ENCODE data around the gene PCDHGA6.
"Not testable (repeated sequence)": the region's sequence is repeated elsewhere in the genome, so short reads cannot be mapped to it uniquely, and the experiment has no call there.

PCDHGA6 gene

DNA sequence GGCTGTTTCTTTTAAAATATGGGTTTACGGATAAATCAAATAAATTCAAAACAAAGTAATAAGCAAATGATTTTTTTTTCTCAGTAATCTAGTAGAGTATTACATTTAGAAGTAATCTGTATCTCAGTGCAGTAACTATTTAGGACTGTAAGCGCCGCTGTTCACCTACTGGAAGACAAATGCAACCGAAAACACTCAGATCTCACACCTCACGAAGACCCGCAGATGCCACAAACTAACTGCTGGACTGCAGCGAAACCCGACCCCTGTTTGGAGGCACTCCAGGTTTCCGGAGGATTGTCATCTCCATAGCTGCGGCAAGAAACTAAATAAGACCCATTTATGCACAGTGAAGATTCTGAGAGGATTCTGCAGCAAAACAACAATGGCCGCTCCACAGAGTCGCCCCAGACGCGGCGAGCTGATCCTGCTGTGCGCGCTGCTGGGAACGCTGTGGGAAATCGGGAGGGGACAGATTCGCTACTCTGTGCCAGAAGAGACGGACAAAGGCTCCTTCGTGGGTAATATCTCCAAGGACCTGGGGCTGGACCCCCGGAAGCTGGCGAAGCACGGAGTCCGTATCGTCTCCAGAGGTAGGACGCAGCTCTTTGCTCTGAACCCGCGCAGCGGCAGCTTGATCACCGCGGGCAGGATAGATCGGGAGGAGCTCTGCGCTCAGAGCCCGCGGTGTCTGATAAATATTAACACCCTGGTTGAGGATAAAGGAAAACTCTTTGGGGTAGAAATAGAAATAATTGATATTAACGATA is 18.9 kb downstream of the PCDHGA6 start, which contains the start of gene PCDHGA8:
TSS of gene PCDHGA8 (plus strand) at position 205 of the 770 bp plus-strand sequence. CDS start at position 386, 181 bp downstream.
- no peak for DNase-seq (ENCODE audit: low read depth)

DNA sequence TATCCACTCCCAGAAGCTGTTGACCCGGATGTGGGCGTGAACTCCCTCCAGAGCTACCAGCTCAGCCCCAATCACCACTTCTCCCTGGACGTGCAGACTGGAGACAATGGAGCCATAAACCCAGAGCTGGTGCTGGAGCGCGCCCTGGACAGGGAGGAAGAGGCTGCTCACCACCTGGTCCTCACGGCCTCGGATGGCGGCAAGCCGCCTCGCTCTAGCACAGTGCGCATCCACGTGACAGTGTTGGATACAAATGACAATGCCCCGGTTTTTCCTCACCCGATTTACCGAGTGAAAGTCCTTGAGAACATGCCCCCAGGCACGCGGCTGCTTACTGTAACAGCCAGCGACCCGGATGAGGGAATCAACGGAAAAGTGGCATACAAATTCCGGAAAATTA is 19.6 kb downstream of the PCDHGA6 start:
- DNase-seq (ENCODE audit: low read depth): no peak

DNA sequence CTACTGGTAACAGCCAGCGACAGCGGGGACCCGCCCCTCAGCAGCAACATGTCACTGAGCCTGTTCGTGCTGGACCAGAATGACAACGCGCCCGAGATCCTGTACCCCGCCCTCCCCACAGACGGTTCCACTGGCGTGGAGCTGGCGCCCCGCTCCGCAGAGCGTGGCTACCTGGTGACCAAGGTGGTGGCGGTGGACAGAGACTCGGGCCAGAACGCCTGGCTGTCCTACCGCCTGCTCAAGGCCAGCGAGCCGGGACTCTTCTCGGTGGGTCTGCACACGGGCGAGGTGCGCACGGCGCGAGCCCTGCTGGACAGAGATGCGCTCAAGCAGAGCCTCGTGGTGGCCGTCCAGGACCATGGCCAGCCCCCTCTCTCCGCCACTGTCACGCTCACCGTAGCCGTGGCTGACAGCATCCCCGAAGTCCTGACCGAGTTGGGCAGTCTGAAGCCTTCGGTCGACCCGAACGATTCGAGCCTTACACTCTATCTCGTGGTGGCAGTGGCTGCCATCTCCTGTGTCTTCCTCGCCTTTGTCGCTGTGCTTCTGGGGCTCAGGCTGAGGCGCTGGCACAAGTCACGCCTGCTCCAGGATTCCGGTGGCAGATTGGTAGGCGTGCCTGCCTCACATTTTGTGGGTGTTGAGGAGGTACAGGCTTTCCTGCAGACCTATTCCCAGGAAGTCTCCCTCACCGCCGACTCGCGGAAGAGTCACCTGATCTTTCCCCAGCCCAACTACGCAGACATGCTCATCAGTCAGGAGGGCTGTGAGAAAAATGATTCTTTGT is 20.9 kb downstream of the PCDHGA6 start:
- not testable (repeated sequence) for DNase-seq (ENCODE audit: low read depth)

DNA sequence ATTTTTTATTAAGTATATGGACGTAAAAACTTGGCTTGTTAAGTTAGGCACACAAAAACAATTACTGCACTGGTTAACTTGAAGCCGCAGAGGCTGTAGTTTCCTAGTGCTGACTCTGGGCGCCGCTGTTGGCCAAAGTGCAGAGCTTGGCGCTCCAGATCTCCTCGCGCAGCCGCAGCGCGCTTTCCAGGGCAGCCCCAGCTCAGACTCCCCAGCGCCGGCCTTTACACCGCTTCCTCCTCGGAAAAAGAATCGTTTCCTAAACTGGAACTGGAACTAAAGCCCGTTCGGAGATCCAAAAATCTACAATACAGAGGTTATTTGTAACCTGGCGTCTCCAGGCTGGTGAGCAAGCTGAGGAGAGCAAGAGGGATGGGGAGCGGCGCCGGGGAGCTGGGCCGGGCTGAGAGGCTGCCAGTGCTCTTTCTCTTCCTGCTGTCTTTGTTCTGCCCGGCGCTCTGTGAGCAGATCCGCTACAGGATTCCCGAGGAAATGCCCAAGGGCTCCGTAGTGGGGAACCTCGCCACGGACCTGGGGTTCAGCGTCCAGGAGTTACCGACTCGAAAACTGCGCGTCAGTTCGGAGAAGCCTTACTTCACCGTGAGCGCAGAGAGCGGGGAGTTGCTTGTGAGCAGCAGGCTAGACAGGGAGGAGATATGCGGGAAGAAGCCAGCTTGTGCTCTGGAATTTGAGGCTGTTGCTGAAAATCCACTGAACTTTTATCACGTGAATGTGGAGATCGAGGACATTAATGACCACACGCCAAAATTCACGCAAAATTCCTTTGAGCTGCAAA is 24.3 kb downstream of the PCDHGA6 start, which contains the start of gene PCDHGB5:
TSS of gene PCDHGB5 (plus strand) at position 192 of the 796 bp plus-strand sequence. CDS start at position 373, 181 bp downstream.
- DNase-seq (ENCODE audit: low read depth): not testable (repeated sequence)

DNA sequence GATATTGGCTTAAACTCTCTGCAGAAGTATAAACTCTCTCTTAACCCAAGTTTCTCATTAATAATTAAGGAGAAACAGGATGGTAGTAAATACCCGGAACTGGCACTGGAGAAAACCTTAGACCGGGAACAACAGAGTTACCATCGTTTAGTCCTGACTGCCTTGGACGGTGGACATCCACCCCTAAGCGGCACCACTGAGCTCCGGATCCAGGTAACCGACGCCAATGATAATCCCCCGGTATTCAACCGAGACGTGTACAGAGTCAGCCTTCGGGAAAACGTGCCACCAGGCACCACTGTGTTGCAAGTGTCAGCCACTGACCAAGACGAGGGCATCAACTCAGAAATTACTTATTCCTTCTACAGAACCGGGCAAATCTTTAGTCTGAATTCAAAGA is 24.9 kb downstream of the PCDHGA6 start:
- DNase-seq (ENCODE audit: low read depth): no peak

DNA sequence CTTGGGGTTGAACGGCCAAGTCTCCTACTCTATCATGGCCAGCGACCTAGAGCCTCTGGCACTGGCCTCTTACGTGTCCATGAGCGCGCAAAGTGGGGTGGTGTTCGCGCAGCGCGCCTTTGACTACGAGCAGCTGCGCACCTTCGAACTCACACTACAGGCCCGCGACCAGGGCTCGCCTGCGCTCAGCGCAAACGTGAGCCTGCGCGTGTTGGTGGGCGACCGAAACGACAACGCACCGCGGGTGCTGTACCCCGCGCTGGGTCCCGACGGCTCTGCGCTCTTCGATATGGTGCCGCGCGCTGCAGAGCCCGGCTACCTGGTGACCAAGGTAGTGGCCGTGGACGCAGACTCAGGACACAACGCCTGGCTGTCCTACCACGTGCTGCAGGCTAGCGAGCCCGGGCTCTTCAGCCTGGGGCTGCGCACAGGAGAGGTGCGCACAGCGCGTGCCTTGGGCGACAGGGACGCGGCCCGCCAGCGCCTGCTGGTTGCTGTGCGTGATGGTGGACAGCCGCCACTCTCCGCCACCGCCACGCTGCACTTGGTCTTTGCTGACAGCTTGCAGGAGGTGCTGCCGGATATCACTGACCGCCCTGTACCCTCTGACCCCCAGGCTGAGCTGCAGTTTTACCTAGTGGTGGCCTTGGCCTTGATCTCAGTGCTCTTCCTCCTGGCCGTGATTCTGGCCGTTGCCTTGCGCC is 26.0 kb downstream of the PCDHGA6 start:
- DNase-seq (ENCODE audit: low read depth): no peak

DNA sequence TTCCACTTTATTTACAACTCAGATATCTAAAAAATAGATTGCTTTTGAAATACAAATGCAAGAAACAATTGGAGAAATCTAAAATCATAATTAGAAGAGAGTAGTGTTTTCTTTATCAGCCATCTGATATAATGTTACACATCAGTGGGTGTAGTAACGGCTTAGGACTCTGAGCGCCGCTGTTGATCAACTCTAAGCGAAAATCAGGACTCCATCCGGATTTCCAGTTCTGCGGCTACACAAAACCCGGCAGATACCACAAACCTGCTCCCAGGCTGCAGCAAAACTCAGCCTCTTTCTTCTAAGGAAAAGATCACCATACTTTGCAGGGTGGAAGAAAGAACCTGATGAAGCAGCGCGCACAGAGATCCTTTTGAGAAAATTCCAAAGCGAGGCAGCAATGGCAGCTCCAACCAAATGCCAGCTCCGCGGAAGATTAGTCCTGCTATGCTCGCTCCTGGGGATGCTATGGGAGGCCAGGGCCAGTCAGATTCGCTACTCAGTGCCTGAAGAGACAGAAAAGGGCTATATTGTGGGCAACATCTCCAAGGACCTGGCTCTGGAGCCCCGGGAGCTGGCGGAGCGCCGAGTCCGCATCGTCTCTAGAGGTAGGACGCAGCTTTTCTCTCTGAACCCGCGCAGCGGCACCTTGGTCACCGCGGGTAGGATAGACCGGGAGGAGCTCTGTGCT is 29.0 kb downstream of the PCDHGA6 start, which contains the start of gene PCDHGA9:
TSS of gene PCDHGA9 (plus strand) at position 226 of the 691 bp plus-strand sequence. CDS start at position 401, 175 bp downstream.
- DNase-seq (ENCODE audit: low read depth): no peak

DNA sequence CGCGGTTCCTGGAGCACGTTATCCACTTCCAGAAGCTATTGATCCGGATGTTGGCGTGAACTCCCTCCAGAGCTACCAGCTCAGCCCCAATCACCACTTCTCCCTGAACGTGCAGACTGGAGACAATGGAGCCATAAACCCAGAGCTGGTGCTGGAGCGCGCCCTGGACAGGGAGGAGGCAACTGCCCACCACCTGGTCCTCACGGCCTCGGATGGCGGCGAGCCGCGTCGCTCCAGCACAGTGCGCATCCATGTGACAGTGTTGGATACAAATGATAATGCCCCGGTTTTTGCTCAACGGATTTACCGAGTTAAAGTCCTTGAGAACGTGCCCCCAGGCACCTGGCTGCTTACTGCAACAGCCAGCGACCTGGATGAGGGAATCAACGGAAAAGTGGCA is 29.7 kb downstream of the PCDHGA6 start:
- DNase-seq (ENCODE audit: low read depth): no peak

DNA sequence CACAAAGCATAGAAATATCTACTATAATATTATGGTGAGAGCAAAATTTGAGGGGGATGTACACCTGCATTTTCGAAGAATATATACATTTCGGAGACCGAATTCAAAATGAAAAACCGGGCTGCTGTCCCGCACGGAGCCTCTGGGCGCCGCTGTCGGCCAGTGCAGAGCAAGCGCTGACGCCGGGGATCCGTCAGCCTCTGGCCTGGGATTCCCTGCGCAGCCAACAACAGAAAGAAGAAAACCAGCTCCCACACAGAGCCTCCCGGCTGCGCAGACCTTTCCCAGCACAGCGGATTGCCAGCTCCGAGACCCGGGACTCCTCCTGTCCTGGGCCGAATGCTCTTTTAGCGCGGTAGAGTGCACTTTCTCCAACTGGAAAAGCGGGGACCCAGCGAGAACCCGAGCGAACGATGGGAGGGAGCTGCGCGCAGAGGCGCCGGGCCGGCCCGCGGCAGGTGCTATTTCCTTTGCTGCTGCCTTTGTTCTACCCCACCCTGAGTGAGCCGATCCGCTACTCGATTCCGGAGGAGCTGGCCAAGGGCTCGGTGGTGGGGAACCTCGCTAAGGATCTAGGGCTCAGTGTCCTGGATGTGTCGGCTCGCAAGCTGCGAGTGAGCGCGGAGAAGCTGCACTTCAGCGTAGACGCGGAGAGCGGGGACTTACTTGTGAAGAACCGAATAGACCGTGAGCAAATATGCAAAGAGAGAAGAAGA is 34.3 kb downstream of the PCDHGA6 start, which contains the start of gene PCDHGB6:
TSS of gene PCDHGB6 (plus strand) at position 232 of the 716 bp plus-strand sequence. CDS start at position 414, 182 bp downstream.
- DNase-seq (ENCODE audit: low read depth): not testable (repeated sequence)

DNA sequence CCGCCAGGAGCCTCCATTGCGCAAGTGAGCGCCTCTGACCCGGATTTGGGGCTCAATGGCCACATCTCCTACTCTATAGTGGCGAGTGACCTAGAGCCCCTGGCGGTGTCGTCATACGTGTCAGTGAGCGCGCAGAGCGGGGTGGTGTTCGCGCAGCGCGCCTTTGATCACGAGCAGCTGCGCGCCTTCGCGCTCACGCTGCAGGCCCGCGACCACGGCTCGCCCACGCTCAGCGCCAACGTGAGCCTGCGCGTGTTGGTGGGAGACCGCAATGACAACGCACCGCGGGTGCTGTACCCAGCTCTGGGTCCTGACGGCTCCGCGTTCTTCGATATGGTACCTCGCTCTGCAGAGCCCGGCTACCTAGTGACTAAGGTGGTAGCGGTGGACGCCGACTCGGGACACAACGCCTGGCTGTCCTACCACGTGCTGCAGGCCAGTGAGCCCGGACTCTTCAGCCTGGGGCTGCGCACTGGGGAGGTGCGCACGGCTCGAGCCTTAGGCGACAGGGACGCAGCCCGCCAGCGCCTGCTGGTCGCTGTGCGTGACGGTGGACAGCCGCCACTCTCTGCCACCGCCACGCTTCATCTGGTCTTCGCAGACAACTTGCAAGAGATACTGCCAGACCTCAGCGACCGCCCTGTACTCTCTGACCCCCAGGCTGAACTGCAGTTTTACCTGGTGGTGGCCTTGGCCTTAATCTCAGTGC is 36.1 kb downstream of the PCDHGA6 start:
- no peak for DNase-seq (ENCODE audit: low read depth)

DNA sequence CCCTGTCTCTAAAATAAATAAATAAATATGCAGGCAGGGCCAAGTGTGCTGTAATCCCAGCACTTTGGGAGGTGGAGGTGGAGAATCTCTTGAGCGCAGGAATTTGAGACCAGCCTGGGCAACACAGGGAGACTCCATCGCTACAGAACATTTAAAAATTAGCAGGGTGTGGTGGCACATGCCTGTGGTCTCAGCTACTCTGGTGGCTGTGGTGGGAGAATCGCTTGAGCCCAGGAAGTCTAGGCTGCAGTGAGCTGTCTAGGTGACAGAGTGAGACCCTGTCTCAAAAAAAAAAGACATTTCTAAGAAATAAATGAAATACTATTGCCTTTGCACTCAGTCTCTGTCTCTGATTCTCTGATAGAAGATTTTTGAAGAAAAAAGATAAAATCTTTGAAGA is 37.9 kb downstream of the PCDHGA6 start:
- DNase-seq (ENCODE audit: low read depth): no peak

DNA sequence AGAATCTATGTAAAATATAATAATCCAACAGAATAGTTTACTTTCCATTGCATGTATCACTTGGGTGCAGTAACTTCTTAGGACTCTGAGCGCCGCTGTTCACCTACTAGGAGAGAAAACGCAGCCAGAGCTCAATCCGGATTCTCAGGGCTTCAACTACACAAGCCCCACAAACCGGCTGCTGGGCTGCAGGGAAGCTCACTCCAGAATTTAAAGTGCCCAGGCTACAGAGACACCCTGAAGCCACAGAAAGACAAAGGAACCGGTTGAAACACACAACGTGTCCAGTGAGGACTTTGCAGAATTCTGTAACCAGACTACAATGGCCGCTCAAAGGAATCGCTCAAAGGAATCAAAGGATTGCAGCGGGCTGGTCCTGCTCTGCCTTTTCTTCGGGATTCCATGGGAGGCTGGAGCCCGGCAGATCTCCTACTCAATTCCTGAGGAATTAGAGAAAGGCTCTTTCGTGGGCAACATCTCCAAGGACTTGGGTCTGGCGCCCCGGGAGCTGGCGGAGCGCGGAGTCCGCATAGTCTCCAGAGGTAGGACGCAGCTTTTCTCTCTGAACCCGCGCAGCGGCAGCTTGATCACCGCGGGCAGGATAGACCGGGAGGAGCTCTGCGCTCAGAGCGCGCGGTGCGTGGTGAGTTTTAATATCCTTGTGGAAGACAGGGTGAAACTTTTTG is 39.3 kb downstream of the PCDHGA6 start, which contains the start of gene PCDHGA10:
TSS of gene PCDHGA10 (plus strand) at position 134 of the 686 bp plus-strand sequence. CDS start at position 323, 189 bp downstream.
- no peak for DNase-seq (ENCODE audit: low read depth)

DNA sequence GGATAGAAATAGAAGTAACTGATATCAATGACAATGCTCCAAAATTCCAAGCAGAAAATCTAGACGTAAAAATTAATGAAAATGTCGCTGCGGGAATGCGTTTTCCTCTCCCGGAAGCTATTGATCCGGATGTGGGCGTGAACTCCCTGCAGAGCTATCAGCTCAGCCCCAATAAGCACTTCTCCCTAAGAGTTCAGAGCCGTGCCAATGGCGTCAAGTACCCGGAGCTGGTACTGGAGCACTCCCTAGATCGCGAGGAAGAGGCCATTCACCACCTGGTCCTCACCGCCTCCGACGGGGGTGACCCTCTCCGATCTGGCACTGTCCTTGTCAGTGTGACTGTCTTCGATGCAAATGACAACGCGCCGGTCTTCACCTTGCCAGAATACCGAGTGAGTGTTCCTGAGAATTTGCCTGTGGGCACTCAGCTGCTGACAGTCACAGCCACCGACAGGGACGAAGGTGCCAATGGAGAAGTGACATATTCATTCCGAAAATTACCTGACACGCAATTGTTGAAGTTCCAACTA is 39.9 kb downstream of the PCDHGA6 start:
- no peak for DNase-seq (ENCODE audit: low read depth)

DNA sequence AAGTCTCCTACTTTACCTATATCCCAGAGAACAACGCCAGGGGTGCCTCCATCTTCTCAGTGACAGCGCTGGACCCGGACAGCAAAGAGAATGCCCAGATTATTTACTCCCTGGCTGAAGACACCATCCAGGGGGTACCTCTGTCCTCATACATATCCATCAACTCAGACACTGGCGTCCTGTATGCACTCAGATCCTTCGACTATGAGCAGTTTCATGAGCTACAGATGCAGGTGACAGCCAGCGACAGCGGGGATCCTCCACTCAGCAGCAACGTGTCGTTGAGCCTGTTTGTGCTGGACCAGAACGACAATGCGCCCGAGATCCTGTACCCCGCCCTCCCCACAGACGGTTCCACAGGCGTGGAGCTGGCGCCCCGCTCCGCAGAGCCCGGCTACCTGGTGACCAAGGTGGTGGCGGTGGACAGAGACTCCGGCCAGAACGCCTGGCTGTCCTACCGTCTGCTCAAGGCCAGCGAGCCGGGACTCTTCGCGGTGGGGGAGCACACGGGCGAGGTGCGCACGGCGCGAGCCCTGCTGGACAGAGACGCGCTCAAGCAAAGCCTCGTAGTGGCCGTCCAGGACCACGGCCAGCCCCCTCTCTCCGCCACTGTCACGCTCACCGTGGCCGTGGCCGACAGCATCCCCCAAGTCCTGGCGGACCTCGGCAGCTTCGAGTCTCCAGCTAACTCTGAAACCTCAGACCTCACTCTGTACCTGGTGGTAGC is 41.0 kb downstream of the PCDHGA6 start:
- DNase-seq (ENCODE audit: low read depth): not testable (repeated sequence)

DNA sequence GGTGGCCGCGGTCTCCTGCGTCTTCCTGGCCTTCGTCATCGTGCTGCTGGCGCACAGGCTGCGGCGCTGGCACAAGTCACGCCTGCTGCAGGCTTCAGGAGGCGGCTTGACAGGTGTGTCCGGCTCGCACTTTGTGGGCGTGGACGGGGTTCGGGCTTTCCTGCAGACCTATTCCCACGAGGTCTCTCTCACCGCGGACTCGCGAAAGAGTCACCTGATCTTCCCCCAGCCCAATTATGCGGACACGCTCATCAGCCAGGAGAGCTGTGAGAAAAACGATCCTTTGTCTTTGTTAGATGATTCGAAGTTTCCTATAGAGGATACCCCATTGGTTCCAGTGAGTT is 41.6 kb downstream of the PCDHGA6 start:
- not testable (repeated sequence) for DNase-seq (ENCODE audit: low read depth)

DNA sequence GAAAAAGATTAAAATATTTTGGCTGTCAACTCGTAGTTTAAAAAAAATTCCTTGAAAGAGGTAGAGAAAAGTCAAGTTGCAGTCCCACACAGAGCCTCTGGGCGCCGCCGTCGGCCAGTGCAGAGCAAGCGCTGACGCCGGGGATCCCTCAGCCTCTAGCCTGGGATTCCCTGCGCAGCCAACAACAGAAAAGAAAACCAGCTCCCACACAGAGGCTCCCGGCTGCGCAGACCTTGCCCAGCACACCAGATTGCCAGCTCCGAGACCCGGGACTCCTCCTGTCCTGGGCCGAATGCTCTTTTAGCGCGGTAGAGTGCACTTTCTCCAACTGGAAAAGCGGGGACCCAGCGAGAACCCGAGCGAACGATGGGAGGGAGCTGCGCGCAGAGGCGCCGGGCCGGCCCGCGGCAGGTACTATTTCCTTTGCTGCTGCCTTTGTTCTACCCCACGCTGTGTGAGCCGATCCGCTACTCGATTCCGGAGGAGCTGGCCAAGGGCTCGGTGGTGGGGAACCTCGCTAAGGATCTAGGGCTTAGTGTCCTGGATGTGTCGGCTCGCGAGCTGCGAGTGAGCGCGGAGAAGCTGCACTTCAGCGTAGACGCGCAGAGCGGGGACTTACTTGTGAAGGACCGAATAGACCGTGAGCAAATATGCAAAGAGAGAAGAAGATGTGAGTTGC is 43.9 kb downstream of the PCDHGA6 start, which contains the start of gene PCDHGB7:
TSS of gene PCDHGB7 (plus strand) at position 184 of the 679 bp plus-strand sequence. CDS start at position 367, 183 bp downstream.
- DNase-seq (ENCODE audit: low read depth): not testable (repeated sequence)
